GM23248 (cell line): ENCODE data around the gene MBD3L4. TPM values are rescaled to one million over a fixed set of nuclear protein-coding genes. Genes with fewer than 3 reads are reported as not detected.

ENCODE experiments used
- DNase-seq: peaks from one replicate; pipeline ENCODE4 v3.0.0-alpha.2; 2015
- H2AFZ ChIP-seq: fragments of 200-600 bp; sonication (generic); 2 replicates; pipeline ENCODE4 v1.6.1; 2016; ENCODE audit warnings: antibody characterized with exemption
- H3F3A ChIP-seq: fragments of 200-600 bp; sonication (generic); 2 replicates; pipeline ENCODE4 v1.6.1; 2016; ENCODE audit warnings: mild to moderate bottlenecking, antibody characterized with exemption, mixed run types; ENCODE audit not compliant: insufficient read depth
- H3K27ac ChIP-seq: fragments of 200-600 bp; sonication (generic); 2 replicates; pipeline ENCODE4 v1.5.1; 2016; ENCODE audit warnings: mild to moderate bottlenecking
- H3K27me3 ChIP-seq: fragments of 200-600 bp; sonication (generic); replicated peaks from 2 replicates; pipeline ENCODE4 v1.6.1; 2016; ENCODE audit warnings: mild to moderate bottlenecking; ENCODE audit not compliant: insufficient read depth
- H3K36me3 ChIP-seq: fragments of 200-600 bp; sonication (generic); 2 replicates; pipeline ENCODE4 v1.6.1; 2016; ENCODE audit warnings: low read depth, mild to moderate bottlenecking
- H3K4me1 ChIP-seq: fragments of 200-600 bp; sonication (generic); 2 replicates; pipeline ENCODE4 v1.6.1; 2016; ENCODE audit warnings: mild to moderate bottlenecking; ENCODE audit not compliant: insufficient read depth
- H3K4me2 ChIP-seq: fragments of 200-600 bp; sonication (generic); one replicate; pipeline ENCODE4 v1.6.1; 2016; ENCODE audit warnings: mild to moderate bottlenecking; ENCODE audit not compliant: unreplicated experiment
- H3K4me3 ChIP-seq: fragments of 200-600 bp; sonication (generic); 2 replicates; pipeline ENCODE4 v1.5.1; 2016; ENCODE audit warnings: mild to moderate bottlenecking
- H3K79me2 ChIP-seq: fragments of 200-600 bp; sonication (generic); 2 replicates; pipeline ENCODE4 v1.6.1; 2016; ENCODE audit warnings: mild to moderate bottlenecking; ENCODE audit not compliant: insufficient read depth
- H3K9ac ChIP-seq: fragments of 200-600 bp; sonication (generic); 2 replicates; pipeline ENCODE4 v1.6.1; 2016; ENCODE audit warnings: mild to moderate bottlenecking
- H3K9me2 ChIP-seq: fragments of 200-600 bp; sonication (generic); 2 replicates; pipeline ENCODE4 v1.6.1; 2016; ENCODE audit warnings: mixed run types, mild to moderate bottlenecking, moderate library complexity; ENCODE audit not compliant: insufficient read depth
- H3K9me3 ChIP-seq: fragments of 200-600 bp; sonication (generic); one replicate; pipeline ENCODE4 v1.6.1; 2017; ENCODE audit warnings: low read depth
- H4K20me1 ChIP-seq: fragments of 200-600 bp; sonication (generic); 2 replicates; pipeline ENCODE4 v1.6.0; 2016; ENCODE audit not compliant: insufficient read depth
- EZH2 ChIP-seq: fragments of 200-600 bp; sonication (generic); IDR thresholded peaks from 2 replicates; pipeline ENCODE4 v1.6.1; 2018; ENCODE audit warnings: antibody characterized with exemption, mild to moderate bottlenecking; ENCODE audit not compliant: insufficient read depth, poor library complexity, severe bottlenecking
- EZH2phosphoT487 ChIP-seq: fragments of 200-600 bp; sonication (generic); IDR thresholded peaks from 2 replicates; pipeline ENCODE4 v1.6.1; 2018; ENCODE audit warnings: antibody characterized with exemption, moderate library complexity, mild to moderate bottlenecking, low read depth; ENCODE audit not compliant: insufficient read depth
- WGBS, 2 experiments: methylation state at CpG; one replicate each; pipeline ENCODE4 v1.1.6; 2015 to 2017; ENCODE audit warnings: low lambda C conversion rate in 2 of 2, low coverage in 1 of 2; ENCODE audit errors: missing lambda C conversion rate in 2 of 2; 5-methylcytosine and 5-hydroxymethylcytosine counted together
- in situ Hi-C: fragments of 300-500 bp; cut with MboI; formaldehyde crosslinking; loops from 2 replicates; pipeline ENCODE4 v1.15.0; 2020
- polyA plus RNA-seq: library from polyadenylated mRNA; unstranded; fragments of >200 nt; fragmentation: Nextera tagmentation; extraction: Ambion mirVana; gene quantifications from 2 replicates; pipeline ENCODE4 v1.2.1, GENCODE V29; 2016
- total RNA-seq: library from RNA; depleted of rRNA; stranded (reverse); fragments of >200 nt; shearing (Covaris generic); gene quantifications from 2 replicates; pipeline ENCODE4 v1.2.3, GENCODE V29; 2014

The MBD3L4 gene
- total and polyA plus RNA-seq, 2 experiments from 2014 or later, result not detected

- no peaks in the 10 kb centered on the region for H3K9me3 ChIP-seq
- no peak overlapping the region for H3K9ac ChIP-seq
- H3K4me1 ChIP-seq, result no peaks in the 10 kb centered on the region
- H3K4me2 ChIP-seq, result no peak overlapping the region
- H3K79me2 ChIP-seq, result no peaks in the 10 kb centered on the region
- peak; percentile 3 for DNase-seq
- no peaks in the 10 kb centered on the region for H3F3A ChIP-seq
- H2AFZ ChIP-seq, result no peak overlapping the region
- 59 to 60% methylated on average over 11 of the region's 11 CpGs for WGBS, 2 experiments
- no peaks in the 10 kb centered on the region for H3K27me3 ChIP-seq
- in situ Hi-C loops, result no loop called here
- TF ChIP-seq EZH2phosphoT487 (no peak), EZH2 (no peak)
- no peaks in the 10 kb centered on the region for H3K36me3 ChIP-seq
- no peak overlapping the region for H3K27ac ChIP-seq
- H4K20me1 ChIP-seq, result no peaks in the 10 kb centered on the region
- no peak overlapping the region for H3K4me3 ChIP-seq
- no peaks in the 10 kb centered on the region for H3K9me2 ChIP-seq
Measured at GRCh38 chr19:7006135-7006704, 33.8 kb downstream of the MBD3L4 start.

DNA sequence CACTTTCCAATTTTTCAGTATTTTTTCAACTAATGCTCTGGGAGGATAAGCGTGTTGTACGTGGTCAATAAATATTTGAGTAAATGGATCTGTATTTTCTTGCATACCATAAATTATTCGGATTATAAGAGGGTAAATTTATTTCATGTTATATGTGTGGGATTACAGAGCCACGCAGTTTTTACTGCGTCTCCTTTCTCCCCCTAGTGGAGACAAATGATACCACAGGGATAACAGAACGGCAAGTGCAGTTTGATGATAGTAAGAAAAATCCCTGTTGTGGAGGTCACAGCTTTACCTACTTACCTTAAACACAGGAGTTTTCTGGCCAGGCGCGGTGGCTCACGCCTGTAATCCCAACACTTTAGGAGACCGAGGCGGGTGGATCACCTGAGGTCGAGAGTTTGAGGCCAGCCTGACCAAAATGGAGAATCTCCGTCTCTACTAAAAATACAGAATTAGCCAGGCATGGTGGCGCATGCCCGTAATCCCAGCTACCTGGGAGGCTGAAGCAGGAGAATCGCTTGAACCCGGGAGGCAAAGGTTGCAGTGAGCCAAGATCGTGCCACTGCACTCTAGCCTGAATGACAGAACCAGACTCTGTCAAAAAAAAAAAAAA lies 35.6 kb downstream of the MBD3L4 start:
- Histone ChIP-seq H3K9me3 (no peaks in the 10 kb centered on the region), H3F3A (no peaks in the 10 kb centered on the region), H3K4me1 (no peaks in the 10 kb centered on the region), H4K20me1 (no peaks in the 10 kb centered on the region), H3K79me2 (no peaks in the 10 kb centered on the region), H3K4me2 (no peak overlapping the region), H3K27me3 (no peaks in the 10 kb centered on the region), H3K27ac (no peak overlapping the region), H3K9me2 (no peaks in the 10 kb centered on the region), H2AFZ (no peak overlapping the region), H3K4me3 (no peak overlapping the region), H3K9ac (no peak overlapping the region), H3K36me3 (no peaks in the 10 kb centered on the region)
- DNase-seq, result peak; percentile 69
- TF ChIP-seq EZH2phosphoT487, result no peak
- in situ Hi-C loops, result no loop called here
- WGBS, 2 experiments, result 12 to 13% methylated on average over 18 of the region's 18 CpGs

DNA sequence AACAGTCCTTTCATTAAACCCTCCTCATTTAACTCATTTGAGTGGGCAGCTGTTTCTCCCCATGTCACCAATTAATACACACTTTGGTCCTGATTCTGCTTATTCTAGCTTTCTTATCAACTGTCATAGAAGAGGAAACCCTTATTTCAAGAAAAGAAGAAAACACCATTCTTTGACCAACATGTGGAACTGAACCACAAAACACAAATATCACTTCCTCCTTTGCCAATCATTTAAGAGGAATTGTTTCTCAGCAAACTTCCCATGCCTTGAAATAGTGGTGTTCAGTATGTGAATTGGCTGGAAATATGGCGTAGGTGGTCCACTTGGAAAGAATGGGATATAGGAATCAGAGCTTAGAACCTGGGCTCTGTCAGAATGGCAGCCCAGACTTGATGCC lies 39.2 kb downstream of the MBD3L4 start:
- no peak for DNase-seq
- WGBS, 2 experiments, result 19 to 32% methylated on average over 1 of the region's 1 CpG
- no peaks in the 10 kb centered on the region for H3K36me3 ChIP-seq
- H4K20me1 ChIP-seq, result no peaks in the 10 kb centered on the region
- H3K4me2 ChIP-seq, result no peak overlapping the region
- no peaks in the 10 kb centered on the region for H3K9me2 ChIP-seq
- H3K4me1 ChIP-seq, result peaks cover 4% of the 10 kb centered on the region; the same call in 1 of the 2 replicates
- H3K9ac ChIP-seq, result no peak overlapping the region
- no peaks in the 10 kb centered on the region for H3F3A ChIP-seq
- no peaks in the 10 kb centered on the region for H3K27me3 ChIP-seq
- H3K4me3 ChIP-seq, result no peak overlapping the region
- TF ChIP-seq EZH2 (no peak), EZH2phosphoT487 (no peak)
- in situ Hi-C loops, result no loop called here
- no peak overlapping the region for H2AFZ ChIP-seq
- no peaks in the 10 kb centered on the region for H3K79me2 ChIP-seq
- no peak overlapping the region for H3K27ac ChIP-seq
- H3K9me3 ChIP-seq, result no peaks in the 10 kb centered on the region

DNA sequence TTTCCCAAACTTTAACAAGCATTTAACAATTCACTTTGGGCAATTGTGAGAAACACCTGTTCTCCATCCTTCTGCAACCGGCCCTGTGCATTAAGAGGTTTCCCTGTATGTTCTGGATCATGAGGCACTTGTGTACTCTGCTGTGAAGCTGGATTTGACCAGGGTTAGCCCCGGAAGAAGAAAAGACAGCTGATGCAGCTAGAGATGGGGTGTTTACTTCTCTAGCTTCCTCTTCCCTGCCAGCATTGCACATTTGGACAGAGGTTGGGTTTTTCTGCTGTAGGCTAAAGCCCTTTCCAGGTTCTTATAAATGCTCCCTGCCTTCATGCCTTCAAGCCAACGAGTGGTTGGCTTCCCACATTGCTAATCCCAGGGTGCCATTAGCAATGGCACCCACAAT lies 39.6 kb downstream of the MBD3L4 start:
- H3K4me1 ChIP-seq, result peaks cover 4% of the 10 kb centered on the region; the same call in 1 of the 2 replicates
- in situ Hi-C loops, result no loop called here
- H3K9me2 ChIP-seq, result no peaks in the 10 kb centered on the region
- no peaks in the 10 kb centered on the region for H3K27me3 ChIP-seq
- TF ChIP-seq EZH2phosphoT487, result no peak
- no peak for TF ChIP-seq EZH2
- H3K9me3 ChIP-seq, result no peaks in the 10 kb centered on the region
- H3K27ac ChIP-seq, result no peak overlapping the region
- no peak overlapping the region for H2AFZ ChIP-seq
- DNase-seq, result no peak
- no peak overlapping the region for H3K4me3 ChIP-seq
- WGBS, 2 experiments, result 25 to 30% methylated on average over 3 of the region's 3 CpGs
- H3K4me2 ChIP-seq, result no peak overlapping the region
- no peaks in the 10 kb centered on the region for H3K36me3 ChIP-seq
- H3F3A ChIP-seq, result no peaks in the 10 kb centered on the region
- H4K20me1 ChIP-seq, result no peaks in the 10 kb centered on the region
- H3K79me2 ChIP-seq, result no peaks in the 10 kb centered on the region
- H3K9ac ChIP-seq, result no peak overlapping the region

DNA sequence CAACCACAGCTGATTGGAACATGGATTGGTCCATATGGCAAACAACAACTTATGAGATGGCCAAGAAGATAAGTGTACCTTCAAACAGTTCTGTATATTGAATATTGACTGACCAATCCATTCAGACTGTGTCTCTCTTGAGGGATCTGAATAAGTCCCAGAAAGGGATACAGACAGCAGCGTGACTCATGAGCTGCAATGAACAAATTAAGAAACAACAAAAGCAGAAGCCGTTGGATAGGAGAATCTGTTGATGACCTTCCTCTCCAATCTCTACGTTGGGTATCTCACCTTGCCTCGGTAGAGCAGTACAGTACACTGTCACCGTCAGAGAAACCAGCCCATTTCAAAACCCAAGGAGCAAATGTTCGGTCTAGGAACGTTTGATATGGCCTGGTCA lies 40.0 kb downstream of the MBD3L4 start:
- Histone ChIP-seq H3K9ac (no peak overlapping the region), H3K27me3 (no peaks in the 10 kb centered on the region), H3K79me2 (no peaks in the 10 kb centered on the region), H3K9me2 (no peaks in the 10 kb centered on the region), H3K9me3 (no peaks in the 10 kb centered on the region), H3K27ac (no peak overlapping the region), H2AFZ (no peak overlapping the region), H4K20me1 (no peaks in the 10 kb centered on the region), H3K4me1 (peaks cover 4% of the 10 kb centered on the region; the same call in 1 of the 2 replicates), H3F3A (no peaks in the 10 kb centered on the region), H3K4me3 (no peak overlapping the region), H3K4me2 (no peak overlapping the region), H3K36me3 (no peaks in the 10 kb centered on the region)
- TF ChIP-seq EZH2phosphoT487, result no peak
- TF ChIP-seq EZH2, result no peak
- no peak for DNase-seq
- WGBS, 2 experiments, result 40 to 44% methylated on average over 7 of the region's 7 CpGs
- in situ Hi-C loops, result no loop called here
